ENCODE measurements around the gene SNX2.
"Not testable (repeated sequence)": the region's sequence is repeated elsewhere in the genome, so short reads cannot be mapped to it uniquely, and the experiment has no call there.

Gene SNX2, protein sequence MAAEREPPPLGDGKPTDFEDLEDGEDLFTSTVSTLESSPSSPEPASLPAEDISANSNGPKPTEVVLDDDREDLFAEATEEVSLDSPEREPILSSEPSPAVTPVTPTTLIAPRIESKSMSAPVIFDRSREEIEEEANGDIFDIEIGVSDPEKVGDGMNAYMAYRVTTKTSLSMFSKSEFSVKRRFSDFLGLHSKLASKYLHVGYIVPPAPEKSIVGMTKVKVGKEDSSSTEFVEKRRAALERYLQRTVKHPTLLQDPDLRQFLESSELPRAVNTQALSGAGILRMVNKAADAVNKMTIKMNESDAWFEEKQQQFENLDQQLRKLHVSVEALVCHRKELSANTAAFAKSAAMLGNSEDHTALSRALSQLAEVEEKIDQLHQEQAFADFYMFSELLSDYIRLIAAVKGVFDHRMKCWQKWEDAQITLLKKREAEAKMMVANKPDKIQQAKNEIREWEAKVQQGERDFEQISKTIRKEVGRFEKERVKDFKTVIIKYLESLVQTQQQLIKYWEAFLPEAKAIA
- total RNA-seq = 120 to 387 (median 196) reads per million in 18 experiments

DNA sequence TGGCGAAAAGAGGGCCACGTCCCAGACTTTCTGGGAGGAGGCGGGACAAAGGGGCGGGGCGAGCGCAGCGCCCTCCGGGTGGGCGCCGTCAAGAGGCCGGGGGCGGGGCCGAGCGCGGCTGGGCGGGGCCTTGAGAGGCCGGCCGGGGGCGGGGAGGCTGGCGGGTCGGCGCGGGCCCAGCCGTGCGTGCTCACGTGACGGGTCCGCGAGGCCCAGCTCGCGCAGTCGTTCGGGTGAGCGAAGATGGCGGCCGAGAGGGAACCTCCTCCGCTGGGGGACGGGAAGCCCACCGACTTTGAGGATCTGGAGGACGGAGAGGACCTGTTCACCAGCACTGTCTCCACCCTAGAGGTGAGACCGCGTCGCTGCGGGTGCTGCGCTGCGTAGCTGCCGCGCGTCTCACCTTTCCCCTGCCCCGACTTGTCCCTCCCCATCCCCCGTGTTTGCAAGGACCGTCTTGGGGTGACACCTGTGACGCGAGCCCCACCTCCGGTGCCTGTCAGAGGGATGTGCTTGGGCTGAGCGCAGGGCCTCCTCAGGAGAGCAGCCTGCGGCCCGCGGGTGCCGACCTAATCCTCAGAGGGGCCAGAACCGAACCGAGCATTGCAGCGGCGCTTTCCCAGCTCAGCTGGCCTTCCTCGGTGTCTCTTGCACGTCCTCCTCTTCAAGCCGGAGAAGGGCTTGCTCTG, at the start of gene SNX2:
TSS of gene SNX2 (plus strand) at position 220 of the 689 bp plus-strand sequence. CDS start at position 244, 24 bp downstream.
- peak; percentile 89 to 94 for DNase-seq

DNA sequence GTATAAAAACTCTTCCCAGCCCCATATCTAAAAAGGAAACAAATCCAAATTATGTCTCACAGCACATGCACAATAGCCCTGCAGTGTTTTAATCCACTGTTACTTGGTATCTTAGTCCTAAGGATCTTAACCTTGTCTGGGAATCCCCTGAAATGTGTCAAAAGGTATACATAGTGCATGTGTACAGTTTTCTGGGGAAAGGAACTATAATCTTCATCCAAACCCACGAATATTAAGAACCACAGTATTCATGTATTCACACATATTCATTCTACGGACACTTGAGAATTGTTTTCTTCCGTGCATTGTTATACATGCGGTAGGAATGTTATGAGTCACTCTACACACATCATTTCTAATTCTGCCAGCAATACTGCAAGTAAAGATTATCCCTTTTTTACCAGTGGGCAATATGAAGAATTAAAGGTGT, 47.8 kb upstream of the SNX2 start:
- DNase-seq = no peak

DNA sequence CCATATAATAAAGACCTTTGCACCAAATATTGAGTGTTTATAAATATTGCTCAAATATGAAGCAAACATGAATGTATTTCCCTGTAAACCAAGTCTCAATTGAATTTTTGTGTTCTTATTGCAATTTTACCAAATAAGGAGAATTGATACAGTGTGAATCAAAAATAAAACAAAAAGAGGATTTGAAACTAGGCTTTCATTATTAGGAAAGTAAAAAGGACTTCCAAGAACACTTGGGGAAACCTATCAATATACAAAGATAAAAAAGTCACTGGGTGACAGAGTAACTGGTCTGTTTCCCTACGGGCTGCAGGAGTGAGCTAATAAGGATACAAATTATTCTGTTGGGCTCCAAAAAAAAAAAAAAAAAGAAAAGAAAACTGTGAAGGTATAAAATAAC, 44.8 kb upstream of the SNX2 start:
- peak in 1 of 2 donors; percentile 45 for DNase-seq

DNA sequence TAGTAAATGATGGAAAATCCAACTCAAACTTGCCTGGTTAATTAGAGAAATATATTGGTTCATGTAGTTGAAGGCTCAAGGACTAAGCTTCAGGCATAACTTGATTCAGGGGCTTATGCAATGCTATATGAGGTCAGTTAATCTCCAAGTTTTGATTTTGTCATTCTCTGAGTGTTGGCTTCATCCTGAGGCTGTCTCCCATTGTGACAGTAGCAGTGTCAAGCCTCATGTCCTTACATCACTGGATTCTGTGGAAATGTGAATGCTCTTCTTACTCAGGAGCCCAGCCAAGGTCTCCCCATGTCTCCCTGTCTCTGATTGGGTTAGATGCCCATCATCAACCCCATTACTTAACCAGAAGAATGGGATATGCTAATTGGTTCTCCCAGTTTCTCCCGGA, 44.4 kb upstream of the SNX2 start:
- peak; percentile 49 to 67 for DNase-seq

DNA sequence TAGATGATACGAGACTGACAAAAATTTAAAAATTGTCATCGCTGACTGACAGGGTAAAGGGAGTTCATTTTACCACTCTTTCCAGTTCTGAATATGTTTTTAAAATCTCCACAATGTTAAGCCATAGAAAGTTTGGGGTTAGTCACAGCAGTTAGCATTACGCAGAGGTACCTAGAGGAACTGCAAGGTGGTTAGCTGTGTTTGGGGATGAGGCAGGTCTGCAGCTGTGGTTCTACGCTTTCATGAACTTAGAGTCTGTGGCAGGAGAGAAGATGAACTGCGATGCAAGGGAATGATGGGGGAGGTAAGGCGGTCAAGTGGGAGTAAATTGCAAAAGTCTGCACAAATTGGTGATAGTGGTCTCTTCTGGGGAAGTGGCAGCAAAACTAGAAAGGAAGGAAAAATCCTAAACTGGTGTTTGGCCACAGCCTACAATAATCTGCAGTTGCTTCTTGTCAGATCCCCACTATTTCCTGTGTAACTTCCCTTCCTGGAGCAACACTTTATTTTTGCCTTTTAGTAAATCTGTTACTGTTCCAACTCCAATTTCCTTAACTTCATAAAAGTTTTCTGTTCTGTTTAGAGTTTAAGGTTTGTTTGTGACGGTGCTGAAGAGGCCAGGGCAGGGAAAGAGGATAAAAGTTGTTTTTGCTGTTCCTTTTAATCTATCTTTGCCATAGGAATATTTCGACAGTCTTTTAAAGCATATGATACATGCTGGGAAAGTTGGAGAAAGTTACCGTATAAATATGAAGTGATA, 38.6 kb upstream of the SNX2 start:
- peak in 1 of 2 donors; percentile 32 for DNase-seq

DNA sequence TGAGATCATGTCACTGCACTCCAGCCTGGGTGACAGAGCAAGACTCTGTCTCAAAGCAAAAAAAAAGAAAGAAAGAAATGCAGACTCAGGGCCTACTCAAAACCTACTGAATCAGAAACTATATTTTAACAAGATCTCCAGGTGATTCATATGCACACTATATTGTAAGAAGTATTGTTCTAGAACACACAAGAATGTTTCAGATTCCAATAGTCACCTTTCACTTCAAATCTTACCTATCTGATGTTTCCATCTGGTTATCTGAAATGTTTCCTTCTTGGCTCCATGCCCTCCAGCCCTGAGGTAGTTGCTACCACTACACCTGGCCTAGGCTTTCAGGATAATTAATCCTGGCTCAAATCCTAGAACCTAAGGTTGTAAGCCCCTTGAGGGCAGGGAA, 36.8 kb upstream of the SNX2 start:
- no peak for DNase-seq

DNA sequence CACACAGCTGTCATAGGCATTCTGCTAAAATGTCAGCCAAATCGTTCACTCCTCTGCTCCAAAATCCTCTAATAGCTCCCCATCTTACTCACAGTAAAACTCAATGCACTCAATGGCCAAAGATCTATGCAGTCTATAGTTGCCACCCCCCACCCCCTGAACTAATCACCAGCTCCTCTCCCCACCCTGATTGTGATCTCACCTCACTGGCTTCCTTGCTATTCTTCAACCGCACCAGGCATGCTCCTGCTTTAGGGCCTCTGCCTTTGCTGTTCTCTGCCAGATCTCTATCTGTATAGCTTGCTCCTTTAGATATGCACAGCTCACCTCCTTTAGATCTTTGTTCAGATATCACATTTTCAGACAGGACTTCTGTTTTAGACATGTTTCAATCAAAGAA, 33.2 kb upstream of the SNX2 start:
- DNase-seq = no peak

DNA sequence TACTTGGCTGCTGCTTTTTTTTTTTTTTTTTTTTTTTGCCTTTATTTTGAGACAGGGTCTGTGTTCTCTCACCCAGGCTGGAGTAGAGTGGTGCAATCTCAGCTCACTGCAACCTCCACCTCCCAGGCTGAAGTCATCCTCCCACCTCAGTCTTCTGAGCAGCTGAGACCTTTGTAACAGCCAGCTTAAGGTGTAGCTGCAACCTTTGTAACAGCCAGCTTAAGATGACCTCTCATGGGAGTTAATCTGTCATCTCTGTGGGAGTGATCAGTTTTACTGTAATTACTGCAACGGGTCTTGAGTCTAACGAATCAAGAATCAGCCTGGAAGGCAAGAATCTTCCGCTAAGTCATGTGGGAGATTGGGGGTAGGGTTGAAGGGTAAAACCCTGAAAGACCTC, 31.6 kb upstream of the SNX2 start:
- peak in 1 of 2 donors; percentile 23 for DNase-seq

DNA sequence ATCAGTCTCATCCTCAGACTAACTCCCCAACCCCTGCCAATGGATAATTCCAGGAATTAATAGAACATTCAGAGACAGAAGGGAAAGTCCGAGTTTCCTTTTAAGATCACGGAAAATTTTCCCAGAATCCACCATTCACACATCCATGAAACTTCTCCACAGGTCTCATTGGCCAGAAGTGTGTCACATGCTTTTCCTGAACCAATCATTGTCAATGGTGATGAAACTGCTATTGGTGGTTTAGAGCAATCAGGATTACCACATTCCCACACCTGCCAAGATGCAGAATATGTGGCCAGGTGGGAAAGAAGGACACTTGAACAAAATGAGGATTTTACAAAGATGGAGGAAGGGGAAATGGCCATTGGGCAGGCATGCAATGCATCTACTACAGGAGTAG, 29.3 kb upstream of the SNX2 start:
- no peak for DNase-seq

DNA sequence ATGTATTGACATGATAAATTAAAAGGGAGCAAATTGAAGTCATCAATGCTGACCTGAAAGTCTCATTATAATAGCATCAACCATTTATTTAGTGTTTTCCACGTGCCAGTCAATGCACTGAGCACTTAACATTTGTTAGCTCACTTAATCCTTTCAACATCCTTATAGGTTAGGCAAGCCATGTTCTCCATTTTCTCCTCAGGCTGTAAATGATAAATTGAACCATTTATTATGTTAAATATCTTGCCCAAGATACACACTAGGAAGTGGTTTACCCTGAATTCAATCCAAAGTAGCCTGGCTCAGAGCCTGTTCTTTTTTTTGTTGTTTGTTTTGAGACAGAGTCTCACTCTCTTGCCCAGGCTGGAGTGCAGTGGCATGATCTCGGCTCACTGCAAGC, 25.0 kb upstream of the SNX2 start:
- peak; percentile 9 to 72 for DNase-seq

DNA sequence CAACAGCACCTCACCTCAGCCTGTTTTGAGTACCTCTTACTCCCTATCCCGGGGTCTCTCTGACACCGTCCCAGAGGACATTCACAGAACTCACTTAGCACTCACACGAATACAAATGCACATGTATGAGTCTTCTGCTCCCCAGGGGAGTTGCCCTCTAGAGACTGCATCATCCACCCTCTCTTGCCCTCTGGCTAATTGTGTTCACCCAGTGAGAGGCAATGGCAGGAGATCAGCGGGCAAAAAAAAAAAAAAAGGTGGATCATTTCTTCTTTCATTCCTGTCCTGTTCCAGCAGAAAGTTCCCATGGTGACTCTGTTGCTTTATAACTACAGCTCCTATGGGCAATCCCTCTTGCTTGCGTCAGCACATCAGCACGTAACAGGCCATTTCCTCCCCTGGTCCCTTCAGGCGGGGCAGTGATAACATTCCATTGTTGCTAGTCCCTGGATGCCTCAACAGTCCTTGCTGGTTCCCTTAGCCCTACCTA, 23.5 kb upstream of the SNX2 start:
- no peak for DNase-seq

DNA sequence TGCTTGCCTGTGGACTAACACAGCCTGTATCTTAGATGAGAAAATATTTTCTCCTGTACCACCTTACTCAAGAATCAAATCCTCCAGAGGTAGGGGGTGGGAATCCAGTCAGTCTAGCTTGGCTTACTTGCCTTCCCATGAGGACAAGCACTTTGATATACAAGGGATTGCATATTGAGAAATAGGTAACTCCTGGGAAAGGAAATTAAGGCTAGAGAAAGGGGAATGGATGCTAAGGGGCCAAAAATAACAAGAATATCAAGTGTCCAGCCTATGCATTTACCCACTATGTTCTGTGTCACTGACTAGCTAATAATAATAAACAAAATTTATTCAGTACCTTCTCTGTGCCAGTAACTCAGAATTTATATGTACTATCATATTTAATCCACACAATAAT, 21.4 kb upstream of the SNX2 start:
- DNase-seq = no peak

DNA sequence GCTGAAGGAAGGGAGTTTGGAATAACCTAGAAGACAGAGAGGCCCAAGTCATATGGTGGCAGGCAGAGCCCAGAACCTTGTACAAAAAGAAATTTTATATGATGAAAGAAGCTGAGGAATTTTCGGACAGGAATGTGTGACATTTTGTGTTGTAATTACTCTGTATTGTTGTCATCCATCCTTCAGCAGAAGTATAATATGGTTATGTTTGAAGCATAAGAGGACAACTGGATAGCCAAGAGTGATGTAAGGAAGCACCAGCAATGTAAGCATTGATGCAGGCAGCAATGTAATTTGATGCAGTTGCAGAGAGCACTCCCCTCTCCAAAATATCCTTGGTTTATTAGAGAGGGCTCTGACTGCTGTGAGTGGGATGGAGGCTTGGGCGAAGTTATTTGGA, 19.1 kb upstream of the SNX2 start:
- DNase-seq = no peak

DNA sequence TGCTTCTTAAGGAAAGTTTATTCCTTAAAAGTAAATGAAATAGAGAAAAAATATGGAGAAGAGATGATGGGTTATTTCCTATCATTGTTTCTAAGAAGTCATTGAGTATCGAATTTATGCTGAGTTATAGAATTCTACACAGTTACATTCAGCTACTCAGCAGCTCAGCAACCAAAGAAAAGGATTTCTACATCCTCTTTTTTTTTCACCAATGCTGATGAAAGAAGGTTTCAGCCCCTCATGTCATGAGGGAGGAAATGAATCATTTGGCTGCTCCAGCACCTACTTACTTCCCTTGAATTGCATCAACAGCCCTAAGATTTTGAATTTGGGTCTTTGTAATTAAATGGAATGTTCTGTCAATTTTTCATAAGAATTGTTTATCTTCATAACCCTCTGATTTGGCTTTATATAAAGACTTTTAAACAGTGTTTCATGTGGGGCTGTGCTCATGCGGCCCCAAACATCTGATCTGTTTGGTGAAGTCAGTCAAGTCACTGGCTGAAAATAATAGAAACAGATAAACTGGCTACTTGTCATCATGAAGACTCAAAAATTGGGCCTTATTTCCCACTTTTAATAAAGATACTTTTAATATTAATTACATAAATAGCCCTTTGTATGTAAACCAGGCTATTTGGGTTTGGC, 18.5 kb upstream of the SNX2 start:
- peak; percentile 88 to 97 for DNase-seq

DNA sequence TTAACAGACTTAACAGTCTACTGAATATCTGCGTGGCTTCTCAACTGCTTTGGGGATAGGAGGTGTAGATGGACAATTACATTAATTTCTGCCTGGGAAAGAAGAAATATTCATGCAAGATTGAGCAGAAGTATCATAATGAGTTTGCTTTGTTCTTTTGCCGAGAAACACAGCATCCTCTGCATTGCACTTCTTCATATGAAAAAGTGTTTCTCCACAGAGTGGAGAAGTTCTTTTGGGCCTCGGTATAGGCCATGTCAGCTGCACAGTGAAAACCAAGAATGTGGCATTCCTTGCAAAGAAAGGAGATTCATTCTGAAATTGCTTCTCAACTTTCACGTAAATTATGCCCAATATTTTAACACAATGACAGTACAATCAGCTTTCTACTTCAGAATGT, 17.6 kb upstream of the SNX2 start:
- DNase-seq = no peak

DNA sequence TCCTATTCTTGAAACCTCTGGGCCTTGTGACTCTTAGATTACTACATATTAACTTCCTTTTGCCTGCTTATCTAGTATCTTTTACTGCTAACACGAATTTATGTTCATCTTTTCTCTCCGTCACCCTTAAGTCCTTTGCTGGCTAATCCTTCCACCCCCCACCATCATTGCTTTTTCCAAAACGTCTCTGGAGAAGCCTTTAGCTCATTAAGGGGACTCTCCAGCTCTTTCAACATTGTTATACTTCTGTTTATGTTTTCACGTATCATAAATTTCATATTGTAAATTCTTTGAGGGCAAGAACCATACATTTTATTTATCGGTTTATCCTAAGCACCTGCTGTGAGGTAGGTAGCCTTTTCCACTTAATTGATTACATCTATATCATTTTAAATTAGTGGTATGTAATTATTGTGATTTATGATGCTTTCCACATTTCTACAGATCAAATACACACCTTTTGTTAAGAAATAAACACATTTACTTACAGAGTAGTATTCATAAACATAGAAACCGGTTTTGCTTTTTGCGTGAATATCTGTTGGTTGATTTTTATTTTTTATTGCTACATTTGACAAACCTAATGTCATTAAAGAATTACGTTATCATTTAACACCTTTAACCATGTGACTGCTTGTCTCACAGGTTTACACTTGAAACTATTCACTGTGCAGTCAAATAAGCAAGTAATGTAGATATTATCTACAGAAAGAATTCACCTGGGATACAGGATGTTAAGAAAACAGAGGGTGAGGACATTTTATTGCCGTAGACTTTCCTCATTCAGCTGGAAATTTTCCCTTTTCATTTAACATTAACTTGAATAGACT, 15.4 kb upstream of the SNX2 start:
- DNase-seq = no peak

DNA sequence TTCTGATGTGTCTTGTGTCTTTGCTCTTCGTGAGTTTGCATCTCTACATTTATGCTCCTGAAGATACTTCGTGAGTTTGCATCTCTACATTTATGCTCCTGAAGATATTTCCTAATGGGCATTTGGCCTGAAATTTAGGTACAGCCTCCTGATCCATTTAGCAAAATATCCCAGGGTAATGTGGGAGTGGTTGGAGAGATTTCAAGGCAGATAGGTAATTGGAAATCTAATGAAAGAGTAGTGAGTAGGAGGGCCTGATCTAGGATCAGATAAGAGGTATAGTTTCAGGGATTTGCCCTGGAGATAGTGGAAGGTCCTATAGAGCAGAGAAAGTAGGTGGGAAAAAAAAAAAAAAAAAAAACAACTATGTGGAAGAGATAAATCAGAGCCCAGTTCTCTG, 14.6 kb upstream of the SNX2 start:
- no peak for DNase-seq

DNA sequence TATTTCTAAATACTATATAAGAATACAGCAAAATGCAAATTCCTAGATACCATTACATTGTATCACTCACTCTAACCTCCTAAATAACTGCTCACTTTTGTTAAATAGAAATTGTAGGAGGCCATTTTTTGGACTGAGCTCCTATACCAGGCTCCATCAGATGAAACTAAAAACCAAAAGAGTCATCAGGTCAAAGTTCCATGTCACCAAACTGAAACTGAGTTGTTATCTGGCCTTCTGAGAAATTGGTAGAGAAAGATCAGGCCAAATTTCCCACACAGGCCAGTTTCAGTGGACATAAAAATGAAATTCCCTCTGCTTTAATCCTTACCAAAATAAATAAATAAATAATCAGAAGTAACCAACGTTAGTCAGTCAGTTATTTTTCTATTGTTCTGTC, 13.8 kb upstream of the SNX2 start:
- DNase-seq = no peak

DNA sequence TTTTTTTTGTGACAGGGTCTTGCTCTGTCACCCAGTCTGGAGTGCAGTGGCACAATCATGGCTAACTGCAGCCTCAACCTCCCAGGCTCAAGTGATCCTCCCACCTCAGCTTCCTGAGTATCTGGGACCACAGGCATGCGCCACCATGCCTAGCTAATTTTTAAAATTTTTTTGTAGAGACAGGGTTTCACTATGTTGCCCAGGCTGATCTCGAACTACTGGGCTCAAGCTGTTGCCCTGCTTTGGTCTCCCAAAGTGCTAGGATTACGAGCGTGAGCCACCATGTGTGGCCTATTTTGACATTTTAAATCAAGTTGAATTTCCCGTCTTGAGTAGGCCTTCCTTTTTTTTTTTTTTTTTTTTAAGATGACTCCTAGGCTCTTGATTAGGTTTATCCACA, 13.0 kb upstream of the SNX2 start:
- not testable (repeated sequence) for DNase-seq

DNA sequence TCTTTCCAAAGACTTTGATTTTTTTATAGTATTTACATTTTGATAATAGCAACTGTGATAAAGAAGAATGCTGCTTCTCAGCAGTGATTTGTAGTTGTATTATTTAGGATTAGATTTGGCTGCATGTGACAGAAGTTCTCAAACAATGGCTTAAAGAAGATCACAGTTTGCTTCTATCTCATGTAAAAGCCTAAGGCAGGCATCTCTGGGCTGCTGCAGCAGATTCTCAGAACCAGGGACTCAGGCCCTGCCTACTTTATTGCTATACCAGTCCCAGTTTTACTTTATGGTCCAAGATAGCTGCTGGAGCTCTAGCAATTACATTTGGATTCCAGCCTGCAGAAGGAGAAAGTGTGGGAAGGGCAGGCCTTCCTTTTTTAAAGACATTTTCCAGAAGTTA, 8.8 kb upstream of the SNX2 start:
- DNase-seq = no peak

DNA sequence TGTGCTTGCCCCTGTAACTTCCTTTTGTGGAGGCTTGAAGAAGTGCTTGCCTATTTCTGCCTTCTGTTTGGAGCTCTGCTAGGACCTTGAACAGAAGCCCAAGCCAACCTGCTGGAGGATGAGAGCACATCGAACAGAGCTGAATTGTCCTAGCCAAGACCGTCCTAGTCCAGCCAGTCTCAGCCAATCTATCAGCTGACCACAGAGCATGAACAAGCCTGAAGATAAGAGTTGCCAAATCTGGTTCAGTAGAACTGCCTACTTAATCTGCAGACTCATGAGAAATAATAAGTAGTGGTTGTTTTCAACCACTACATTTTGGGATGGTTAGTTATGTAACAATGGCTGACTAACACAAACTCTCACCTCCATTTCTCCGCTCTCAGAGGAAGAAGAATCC, 4.4 kb upstream of the SNX2 start:
- peak; percentile 64 to 69 for DNase-seq
